ENCODE measurements around the gene C12orf54. TPM values are rescaled to one million over a fixed set of nuclear protein-coding genes. Genes with fewer than 3 reads are reported as not detected.
"Not testable (repeated sequence)": the region's sequence is repeated elsewhere in the genome, so short reads cannot be mapped to it uniquely, and the experiment has no call there.

Gene C12orf54
- total RNA-seq, 1 donor from 2014 or later: 1.2 TPM

DNA sequence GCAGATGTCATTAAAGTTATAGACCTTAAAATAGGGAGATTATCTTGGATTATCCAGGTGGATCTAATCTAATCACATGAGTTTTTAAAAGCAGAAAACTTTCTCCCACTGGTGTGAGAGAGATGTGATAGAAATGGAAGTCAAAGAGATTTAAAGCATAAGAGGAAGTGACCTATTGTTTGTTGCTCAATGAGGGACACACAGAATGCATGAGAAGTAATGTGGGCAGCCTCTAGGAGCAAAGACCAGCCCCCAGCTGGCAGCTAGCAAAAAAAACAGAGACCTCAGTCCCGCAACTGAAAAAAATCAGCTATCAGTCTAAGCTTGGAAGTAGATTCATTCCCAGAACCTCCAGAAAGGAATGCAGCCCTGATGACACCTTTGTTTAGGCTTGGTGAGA, 34.5 kb upstream of the C12orf54 start:
- Histone ChIP-seq H3K36me3 (ENCODE audit: insufficient read depth, low read length) (no peaks in the 10 kb centered on the region), H3K4me1 (ENCODE audit: insufficient read depth, low read length) (no peaks in the 10 kb centered on the region), H2AFZ (ENCODE audit: low read depth, low read length) (no peak overlapping the region), H3K4me3 (ENCODE audit: insufficient read depth, low read depth, low read length) (no peak overlapping the region), H3K27ac (ENCODE audit: low read depth, low read length) (no peak overlapping the region), H3K4me2 (ENCODE audit: low read length) (no peak overlapping the region), H3K27me3 (ENCODE audit: insufficient read depth, low read length) (no peaks in the 10 kb centered on the region), H3K9me3 (ENCODE audit: insufficient read depth, low read depth, low read length) (no peaks in the 10 kb centered on the region), H4K20me1 (ENCODE audit: insufficient read depth, low read length) (no peaks in the 10 kb centered on the region), H3K9ac (ENCODE audit: low read length) (no peak overlapping the region), H3K79me2 (ENCODE audit: insufficient read depth, low read length) (no peaks in the 10 kb centered on the region)
- Mint-ChIP-seq H3K9me3 (ENCODE audit: unreplicated experiment) (peaks cover 4% of the 10 kb centered on the region), H3K4me3 (ENCODE audit: unreplicated experiment) (no peak overlapping the region), H3K27ac (ENCODE audit: unreplicated experiment) (no peak overlapping the region), H3K4me1 (ENCODE audit: low read depth, unreplicated experiment) (peaks cover 11% of the 10 kb centered on the region), H3K36me3 (ENCODE audit: low read depth, unreplicated experiment) (no peaks in the 10 kb centered on the region), H3K27me3 (ENCODE audit: low read depth, unreplicated experiment) (peaks cover 6% of the 10 kb centered on the region)
- DNase-seq (ENCODE audit: low read depth): no peak
- FAIRE-seq: no peak
- TF ChIP-seq, protein P1, sequence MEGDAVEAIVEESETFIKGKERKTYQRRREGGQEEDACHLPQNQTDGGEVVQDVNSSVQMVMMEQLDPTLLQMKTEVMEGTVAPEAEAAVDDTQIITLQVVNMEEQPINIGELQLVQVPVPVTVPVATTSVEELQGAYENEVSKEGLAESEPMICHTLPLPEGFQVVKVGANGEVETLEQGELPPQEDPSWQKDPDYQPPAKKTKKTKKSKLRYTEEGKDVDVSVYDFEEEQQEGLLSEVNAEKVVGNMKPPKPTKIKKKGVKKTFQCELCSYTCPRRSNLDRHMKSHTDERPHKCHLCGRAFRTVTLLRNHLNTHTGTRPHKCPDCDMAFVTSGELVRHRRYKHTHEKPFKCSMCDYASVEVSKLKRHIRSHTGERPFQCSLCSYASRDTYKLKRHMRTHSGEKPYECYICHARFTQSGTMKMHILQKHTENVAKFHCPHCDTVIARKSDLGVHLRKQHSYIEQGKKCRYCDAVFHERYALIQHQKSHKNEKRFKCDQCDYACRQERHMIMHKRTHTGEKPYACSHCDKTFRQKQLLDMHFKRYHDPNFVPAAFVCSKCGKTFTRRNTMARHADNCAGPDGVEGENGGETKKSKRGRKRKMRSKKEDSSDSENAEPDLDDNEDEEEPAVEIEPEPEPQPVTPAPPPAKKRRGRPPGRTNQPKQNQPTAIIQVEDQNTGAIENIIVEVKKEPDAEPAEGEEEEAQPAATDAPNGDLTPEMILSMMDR (IDR thresholded peaks at IDR 0.05; ENCODE audit: insufficient read depth, low read depth, low read length): no peak
- no peak for TF ChIP-seq EZH2 (IDR thresholded peaks at IDR 0.05; ENCODE audit: insufficient read depth, low read length)

DNA sequence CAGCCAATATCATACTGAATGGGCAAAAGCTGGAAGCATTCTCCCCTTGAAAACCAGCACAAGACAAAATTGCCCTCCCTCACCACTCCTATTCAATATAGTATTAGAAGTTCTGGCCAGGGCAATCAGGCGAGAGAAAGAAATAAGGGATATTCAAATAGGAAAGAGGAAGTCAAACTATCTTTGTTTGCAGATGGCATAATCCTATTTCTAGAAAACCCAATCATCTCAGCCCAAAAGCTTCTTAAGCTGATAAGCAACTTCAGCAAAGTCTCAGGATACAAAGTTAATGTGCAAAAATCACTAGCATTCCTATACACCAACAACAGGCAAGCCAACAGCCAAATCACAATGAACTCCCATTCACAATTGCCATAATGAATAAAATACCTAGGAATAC, 30.9 kb upstream of the C12orf54 start:
- Histone ChIP-seq H4K20me1 (ENCODE audit: insufficient read depth, low read length) (no peaks in the 10 kb centered on the region), H3K27ac (ENCODE audit: low read depth, low read length) (no peak overlapping the region), H3K27me3 (ENCODE audit: insufficient read depth, low read length) (no peaks in the 10 kb centered on the region), H3K9me3 (ENCODE audit: insufficient read depth, low read depth, low read length) (no peaks in the 10 kb centered on the region), H3K9ac (ENCODE audit: low read length) (no peak overlapping the region), H3K36me3 (ENCODE audit: insufficient read depth, low read length) (no peaks in the 10 kb centered on the region), H3K79me2 (ENCODE audit: insufficient read depth, low read length) (no peaks in the 10 kb centered on the region), H2AFZ (ENCODE audit: low read depth, low read length) (no peak overlapping the region), H3K4me3 (ENCODE audit: insufficient read depth, low read depth, low read length) (no peak overlapping the region), H3K4me1 (ENCODE audit: insufficient read depth, low read length) (no peaks in the 10 kb centered on the region), H3K4me2 (ENCODE audit: low read length) (no peak overlapping the region)
- Mint-ChIP-seq H3K9me3 (ENCODE audit: unreplicated experiment) (peaks cover 4% of the 10 kb centered on the region), H3K4me3 (ENCODE audit: unreplicated experiment) (no peak overlapping the region), H3K36me3 (ENCODE audit: low read depth, unreplicated experiment) (no peaks in the 10 kb centered on the region), H3K27me3 (ENCODE audit: low read depth, unreplicated experiment) (peaks cover 6% of the 10 kb centered on the region), H3K4me1 (ENCODE audit: low read depth, unreplicated experiment) (peaks cover 3% of the 10 kb centered on the region), H3K27ac (ENCODE audit: unreplicated experiment) (no peak overlapping the region)
- TF ChIP-seq, protein P1 (IDR thresholded peaks at IDR 0.05; ENCODE audit: insufficient read depth, low read depth, low read length): no peak
- TF ChIP-seq EZH2 (IDR thresholded peaks at IDR 0.05; ENCODE audit: insufficient read depth, low read length): no peak
- DNase-seq (ENCODE audit: low read depth) (no peak), FAIRE-seq (no peak)

DNA sequence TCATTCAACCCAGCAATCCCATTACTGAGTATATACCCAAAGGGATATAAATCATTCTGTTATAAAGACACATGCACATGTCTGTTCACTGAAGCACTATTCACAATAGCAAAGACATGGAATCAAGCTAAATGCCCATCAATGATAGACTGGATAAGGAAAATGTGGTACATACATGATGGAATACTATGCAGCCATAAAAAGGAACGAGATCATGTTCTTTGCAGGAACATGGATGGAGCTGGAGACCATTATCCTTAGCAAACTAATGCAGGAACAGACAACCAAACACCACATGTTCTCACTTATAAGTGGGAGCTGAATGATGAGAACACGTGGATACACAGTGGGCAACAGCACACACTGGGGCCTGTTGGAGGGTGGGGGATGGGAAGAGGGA, 29.3 kb upstream of the C12orf54 start:
- not testable (repeated sequence) for H3K36me3 ChIP-seq (ENCODE audit: insufficient read depth, low read length); FAIRE-seq; H3K4me1 ChIP-seq (ENCODE audit: insufficient read depth, low read length); H3K4me2 ChIP-seq (ENCODE audit: low read length); H3K9me3 ChIP-seq (ENCODE audit: insufficient read depth, low read depth, low read length); H3K27ac ChIP-seq (ENCODE audit: low read depth, low read length); H3K4me3 Mint-ChIP-seq (ENCODE audit: unreplicated experiment); H3K9ac ChIP-seq (ENCODE audit: low read length); DNase-seq (ENCODE audit: low read depth); H3K27me3 ChIP-seq (ENCODE audit: insufficient read depth, low read length); H3K27ac Mint-ChIP-seq (ENCODE audit: unreplicated experiment); H2AFZ ChIP-seq (ENCODE audit: low read depth, low read length); H3K9me3 Mint-ChIP-seq (ENCODE audit: unreplicated experiment); H4K20me1 ChIP-seq (ENCODE audit: insufficient read depth, low read length); H3K79me2 ChIP-seq (ENCODE audit: insufficient read depth, low read length); H3K4me1 Mint-ChIP-seq (ENCODE audit: low read depth, unreplicated experiment); H3K4me3 ChIP-seq (ENCODE audit: insufficient read depth, low read depth, low read length); H3K36me3 Mint-ChIP-seq (ENCODE audit: low read depth, unreplicated experiment); H3K27me3 Mint-ChIP-seq (ENCODE audit: low read depth, unreplicated experiment)
